Measurements from ENCODE around the gene S1PR2.

DNA sequence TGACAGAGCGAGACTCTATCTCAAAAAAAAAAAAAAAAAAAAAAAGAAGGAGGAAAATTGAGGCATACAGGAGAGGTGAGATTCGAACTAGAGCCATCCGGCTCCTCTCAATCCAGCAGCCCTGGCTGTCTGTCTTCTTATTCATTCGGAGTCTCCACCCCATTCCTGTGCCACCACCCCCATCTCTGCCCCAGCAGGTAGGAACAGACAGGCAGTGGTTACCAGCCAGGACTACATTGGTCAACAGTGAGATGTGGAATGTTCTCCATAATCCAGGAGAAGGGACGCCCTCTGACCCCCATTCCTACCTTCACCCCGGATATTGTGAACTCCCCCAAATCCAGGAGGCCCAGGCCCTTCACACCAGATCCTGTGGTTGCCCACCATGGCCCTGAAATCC, 6.6 kb upstream of the S1PR2 start:
- TF ChIP-seq, protein P1, sequence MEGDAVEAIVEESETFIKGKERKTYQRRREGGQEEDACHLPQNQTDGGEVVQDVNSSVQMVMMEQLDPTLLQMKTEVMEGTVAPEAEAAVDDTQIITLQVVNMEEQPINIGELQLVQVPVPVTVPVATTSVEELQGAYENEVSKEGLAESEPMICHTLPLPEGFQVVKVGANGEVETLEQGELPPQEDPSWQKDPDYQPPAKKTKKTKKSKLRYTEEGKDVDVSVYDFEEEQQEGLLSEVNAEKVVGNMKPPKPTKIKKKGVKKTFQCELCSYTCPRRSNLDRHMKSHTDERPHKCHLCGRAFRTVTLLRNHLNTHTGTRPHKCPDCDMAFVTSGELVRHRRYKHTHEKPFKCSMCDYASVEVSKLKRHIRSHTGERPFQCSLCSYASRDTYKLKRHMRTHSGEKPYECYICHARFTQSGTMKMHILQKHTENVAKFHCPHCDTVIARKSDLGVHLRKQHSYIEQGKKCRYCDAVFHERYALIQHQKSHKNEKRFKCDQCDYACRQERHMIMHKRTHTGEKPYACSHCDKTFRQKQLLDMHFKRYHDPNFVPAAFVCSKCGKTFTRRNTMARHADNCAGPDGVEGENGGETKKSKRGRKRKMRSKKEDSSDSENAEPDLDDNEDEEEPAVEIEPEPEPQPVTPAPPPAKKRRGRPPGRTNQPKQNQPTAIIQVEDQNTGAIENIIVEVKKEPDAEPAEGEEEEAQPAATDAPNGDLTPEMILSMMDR (IDR thresholded peaks at IDR 0.05): no peak
- TF ChIP-seq POLR2AphosphoS5 (IDR thresholded peaks at IDR 0.05): no peak
- TF ChIP-seq POLR2A (IDR thresholded peaks at IDR 0.05): no peak
